Effector memory CD8-positive, alpha-beta T cell (primary cell): ENCODE results near the gene MCEMP1.

Experiments used
- ATAC-seq: fragments of 150-1000 bp; cut with Tn5 transposase; replicated peaks from 2 replicates; pipeline ENCODE4 v1.10.0; 2021; ENCODE audit warnings: mild to moderate bottlenecking, moderate library complexity
- DNase-seq, 3 experiments: peaks; one replicate each; pipeline ENCODE4 v3.0.0; 2021
- H3K27ac Mint-ChIP-seq, 2 donors: one replicate each; pipeline ENCODE4 v1.8.0; 2022; ENCODE audit warnings: mild to moderate bottlenecking in 2 of 2, mixed read lengths in 2 of 2, moderate library complexity in 2 of 2
- H3K27me3 Mint-ChIP-seq, 2 donors: one replicate each; pipeline ENCODE4 v1.8.0; 2022; ENCODE audit warnings: mixed read lengths in 2 of 2
- H3K36me3 Mint-ChIP-seq: one replicate; pipeline ENCODE4 v1.8.0; 2022; ENCODE audit warnings: mild to moderate bottlenecking, moderate library complexity, mixed read lengths; ENCODE audit not compliant: insufficient read depth
- H3K4me1 Mint-ChIP-seq, 2 donors: one replicate each; pipeline ENCODE4 v1.8.0; 2022; ENCODE audit warnings: low read depth in 2 of 2, mixed read lengths in 2 of 2
- H3K4me3 Mint-ChIP-seq, 2 donors: one replicate each; pipeline ENCODE4 v1.8.0; 2022; ENCODE audit warnings: mild to moderate bottlenecking in 2 of 2, mixed read lengths in 2 of 2, moderate library complexity in 2 of 2
- H3K9me3 Mint-ChIP-seq, 2 donors: one replicate each; pipeline ENCODE4 v1.8.0; 2022; ENCODE audit warnings: mixed read lengths in 2 of 2

MCEMP1 gene

DNA sequence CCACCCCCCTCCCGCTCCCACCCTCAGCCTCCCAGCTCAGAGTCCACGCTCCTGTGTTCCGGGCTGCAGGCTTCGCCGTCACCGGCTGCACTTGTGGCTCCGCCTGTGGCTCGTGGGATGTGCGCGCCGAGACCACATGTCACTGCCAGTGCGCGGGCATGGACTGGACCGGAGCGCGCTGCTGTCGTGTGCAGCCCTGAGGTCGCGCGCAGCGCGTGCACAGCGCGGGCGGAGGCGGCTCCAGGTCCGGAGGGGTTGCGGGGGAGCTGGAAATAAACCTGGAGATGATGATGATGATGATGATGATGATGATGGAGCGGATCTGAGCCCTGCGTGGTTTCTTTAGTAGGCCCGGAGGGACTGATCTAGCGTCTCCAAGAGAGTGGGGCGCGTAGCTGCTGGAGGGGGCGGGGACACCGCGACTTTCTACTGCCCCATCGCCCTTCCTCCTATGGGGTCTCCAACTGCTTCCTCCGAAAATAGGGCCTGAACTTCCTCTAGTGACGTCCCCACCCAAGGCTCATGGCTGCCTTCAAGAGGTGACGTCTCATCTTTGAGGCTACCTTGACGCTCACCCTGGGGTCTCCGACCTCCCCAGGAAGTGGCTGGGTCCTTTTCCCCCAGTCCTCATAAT lies 6.6 kb upstream of the MCEMP1 start:
- peak overlapping the region in 1 of 2 donors; percentile 19 for H3K4me3 Mint-ChIP-seq
- DNase-seq (no peak), ATAC-seq (peak; percentile 72)
- H3K9me3 Mint-ChIP-seq: no peaks in the 10 kb centered on the region
- H3K27ac Mint-ChIP-seq: no peak overlapping the region
- H3K36me3 Mint-ChIP-seq: peaks cover 7% of the 10 kb centered on the region
- H3K27me3 Mint-ChIP-seq: peaks cover 64 to 81% of the 10 kb centered on the region in 2 donors
- H3K4me1 Mint-ChIP-seq: peaks cover 5 to 11% of the 10 kb centered on the region in 2 donors

- Mint-ChIP-seq H3K27ac (peak overlapping the region in 1 of 2 donors; percentile 44), H3K9me3 (no peaks in the 10 kb centered on the region), H3K4me3 (peak overlapping the region in 1 of 2 donors; percentile 19), H3K27me3 (peaks cover 62 to 85% of the 10 kb centered on the region in 2 donors), H3K4me1 (peaks cover 5 to 11% of the 10 kb centered on the region in 2 donors), H3K36me3 (peaks cover 7% of the 10 kb centered on the region)
- ATAC-seq (peak; percentile 26), DNase-seq (no peak)
These were observed 6.1 kb upstream of the MCEMP1 start for GRCh38 chr19:7670790-7671189.

GRCh38 chr19:7672522-7672921 lies 4.4 kb upstream of the MCEMP1 start:
- Mint-ChIP-seq H3K9me3 (no peaks in the 10 kb centered on the region), H3K27ac (no peak overlapping the region), H3K36me3 (peaks cover 1% of the 10 kb centered on the region), H3K4me1 (peaks cover 5 to 19% of the 10 kb centered on the region in 2 donors), H3K27me3 (peaks cover 66 to 86% of the 10 kb centered on the region in 2 donors), H3K4me3 (no peak overlapping the region)
- ATAC-seq: no peak
- no peak for DNase-seq

GRCh38 chr19:7674010-7675005 lies 2.6 kb upstream of the MCEMP1 start:
- peaks cover 10 to 28% of the 10 kb centered on the region in 2 donors for H3K4me1 Mint-ChIP-seq
- peaks cover 3% of the 10 kb centered on the region for H3K36me3 Mint-ChIP-seq
- no peaks in the 10 kb centered on the region for H3K9me3 Mint-ChIP-seq
- no peak overlapping the region for H3K4me3 Mint-ChIP-seq
- ATAC-seq (no peak), DNase-seq (no peak)
- no peak overlapping the region for H3K27ac Mint-ChIP-seq
- H3K27me3 Mint-ChIP-seq: peaks cover 74 to 93% of the 10 kb centered on the region in 2 donors

DNA sequence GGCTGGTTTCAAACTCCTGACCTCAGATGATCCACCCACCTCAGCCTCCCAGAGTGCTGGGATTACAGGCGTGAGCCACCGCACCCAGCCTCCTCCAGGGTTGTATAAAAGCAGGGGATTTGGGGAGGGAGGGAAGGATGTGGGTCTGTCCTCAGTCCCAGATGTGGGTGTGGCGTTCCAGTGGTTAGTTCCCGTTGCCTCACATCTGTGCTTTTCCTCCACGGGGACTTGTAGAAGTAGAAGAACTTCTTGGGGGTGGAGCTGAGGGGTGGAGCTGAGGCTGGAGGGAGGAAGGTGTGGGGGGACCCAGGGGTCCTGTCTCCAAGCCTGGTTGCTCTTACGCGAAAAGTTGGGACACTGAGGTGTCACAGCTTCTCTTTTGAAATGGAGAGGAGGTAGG lies 514 bp upstream of the MCEMP1 start:
- H3K9me3 Mint-ChIP-seq: no peaks in the 10 kb centered on the region
- no peak for ATAC-seq
- H3K27me3 Mint-ChIP-seq: peaks cover 57 to 77% of the 10 kb centered on the region in 2 donors
- H3K4me3 Mint-ChIP-seq: peak overlapping the region in 1 of 2 donors; percentile 43
- DNase-seq: no peak
- H3K4me1 Mint-ChIP-seq: peaks cover 17 to 31% of the 10 kb centered on the region in 2 donors
- peaks cover 24% of the 10 kb centered on the region for H3K36me3 Mint-ChIP-seq
- no peak overlapping the region for H3K27ac Mint-ChIP-seq

DNA sequence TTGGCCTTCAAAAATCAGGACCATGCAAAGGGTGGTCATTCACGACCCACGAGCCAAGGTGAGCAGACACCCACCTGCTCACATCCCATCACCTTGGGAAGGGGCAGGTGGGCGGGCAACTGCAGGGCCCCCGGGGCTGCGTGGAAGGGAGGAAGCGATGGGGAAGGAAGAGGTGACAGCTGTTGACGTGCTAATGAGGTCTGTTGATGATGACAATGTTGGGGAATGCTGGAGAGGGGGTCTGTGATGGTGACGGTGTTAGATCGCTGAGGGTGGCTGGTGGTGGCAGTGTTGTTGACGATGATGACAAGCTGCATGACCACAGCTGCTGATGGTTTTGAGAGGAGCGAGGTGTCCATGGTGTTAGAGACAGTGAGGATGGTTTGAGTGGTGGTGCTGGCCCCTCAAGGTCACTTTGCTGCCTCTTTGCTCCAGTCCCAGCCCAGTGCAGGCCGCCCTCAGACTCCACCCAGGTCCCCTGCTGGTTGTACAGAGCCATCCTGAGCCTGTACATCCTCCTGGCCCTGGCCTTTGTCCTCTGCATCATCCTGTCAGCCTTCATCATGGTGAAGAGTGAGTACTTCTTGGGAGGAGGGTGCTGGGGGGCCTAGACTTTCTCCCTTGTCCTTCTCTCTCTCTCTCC lies 900 bp downstream of the MCEMP1 start:
- peak overlapping the region in 1 of 2 donors; percentile 57 for H3K27ac Mint-ChIP-seq
- peaks cover 49 to 63% of the 10 kb centered on the region in 2 donors for H3K27me3 Mint-ChIP-seq
- DNase-seq (no peak), ATAC-seq (no peak)
- H3K9me3 Mint-ChIP-seq: no peaks in the 10 kb centered on the region
- no peak overlapping the region for H3K4me3 Mint-ChIP-seq
- H3K4me1 Mint-ChIP-seq: peaks cover 27 to 40% of the 10 kb centered on the region in 2 donors
- H3K36me3 Mint-ChIP-seq: peaks cover 33% of the 10 kb centered on the region

DNA sequence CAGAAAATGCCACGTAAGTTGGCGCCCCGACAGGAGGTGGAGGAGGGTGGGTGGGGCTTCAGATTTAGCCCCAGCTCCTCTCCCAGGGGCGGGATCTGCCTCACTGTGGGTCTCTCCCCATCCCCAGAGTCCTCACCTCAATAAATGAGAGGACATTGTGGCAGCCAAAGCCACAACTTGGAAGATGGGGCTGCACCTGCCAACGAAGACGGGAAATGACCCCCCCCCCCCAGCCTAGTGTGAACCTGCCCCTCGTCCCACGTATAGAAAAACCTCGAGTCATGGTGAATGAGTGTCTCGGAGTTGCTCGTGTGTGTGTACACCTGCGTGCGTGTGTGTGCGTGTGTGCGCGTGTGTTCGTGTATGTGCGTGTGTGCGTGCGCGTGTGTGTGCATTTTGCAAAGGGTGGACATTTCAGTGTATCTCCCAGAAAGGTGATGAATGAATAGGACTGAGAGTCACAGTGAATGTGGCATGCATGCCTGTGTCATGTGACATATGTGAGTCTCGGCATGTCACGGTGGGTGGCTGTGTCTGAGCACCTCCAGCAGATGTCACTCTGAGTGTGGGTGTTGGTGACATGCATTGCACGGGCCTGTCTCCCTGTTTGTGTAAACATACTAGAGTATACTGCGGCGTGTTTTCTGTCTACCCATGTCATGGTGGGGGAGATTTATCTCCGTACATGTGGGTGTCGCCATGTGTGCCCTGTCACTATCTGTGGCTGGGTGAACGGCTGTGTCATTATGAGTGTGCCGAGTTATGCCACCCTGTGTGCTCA lies 2.3 kb downstream of the MCEMP1 start:
- H3K4me1 Mint-ChIP-seq: peaks cover 28 to 40% of the 10 kb centered on the region in 2 donors
- DNase-seq (peak; percentile 54 to 58 (median 56)), ATAC-seq (peak; percentile 65)
- H3K9me3 Mint-ChIP-seq: no peaks in the 10 kb centered on the region
- H3K27ac Mint-ChIP-seq: peak overlapping the region; percentile 28 to 67
- H3K4me3 Mint-ChIP-seq: peak overlapping the region; percentile 56 to 65
- H3K27me3 Mint-ChIP-seq: peaks cover 36 to 49% of the 10 kb centered on the region in 2 donors
- peaks cover 42% of the 10 kb centered on the region for H3K36me3 Mint-ChIP-seq

DNA sequence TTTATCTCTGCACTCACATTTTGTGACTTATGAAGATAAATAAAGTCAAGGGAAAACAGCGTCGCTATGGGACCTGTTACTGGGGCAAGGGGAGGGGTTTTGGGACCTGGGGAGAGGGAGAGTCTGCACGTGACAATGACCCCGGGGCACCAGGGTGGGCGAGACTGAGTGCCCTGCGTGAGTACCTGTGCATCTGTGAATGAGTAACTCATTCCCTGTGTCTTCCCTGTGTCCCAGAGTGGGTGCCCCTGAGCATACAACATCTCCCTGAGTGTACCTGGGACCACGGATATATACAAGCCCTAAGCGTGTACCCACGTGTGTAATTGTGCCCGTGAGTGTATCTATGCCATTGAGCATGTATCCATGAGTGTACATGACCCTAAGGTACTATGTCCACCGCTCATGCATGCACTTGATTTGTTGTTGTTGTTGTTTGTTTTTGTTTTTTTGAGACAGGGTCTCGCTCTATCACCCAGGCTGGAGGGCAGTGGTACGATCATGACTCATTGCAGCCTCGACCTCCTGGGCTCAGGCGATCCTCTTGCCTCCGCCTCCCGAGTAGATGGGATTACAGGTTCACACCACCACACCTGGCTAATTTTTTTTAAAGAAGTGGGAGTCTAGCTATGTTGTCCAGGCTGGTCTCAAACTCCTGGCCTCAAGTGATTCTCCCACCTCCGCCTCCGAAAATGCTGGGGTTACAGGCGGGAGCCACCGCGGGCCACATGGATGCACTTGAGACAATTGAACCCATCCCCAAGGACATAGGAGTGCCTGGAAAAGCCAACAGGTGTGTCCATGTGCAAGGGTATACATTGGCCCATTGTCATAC lies 3.1 kb downstream of the MCEMP1 start:
- no peaks in the 10 kb centered on the region for H3K9me3 Mint-ChIP-seq
- H3K27me3 Mint-ChIP-seq: peaks cover 31 to 45% of the 10 kb centered on the region in 2 donors
- peak overlapping the region; percentile 28 to 67 for H3K27ac Mint-ChIP-seq
- H3K4me3 Mint-ChIP-seq: peak overlapping the region; percentile 65 to 94
- DNase-seq (no peak), ATAC-seq (no peak)
- peaks cover 28 to 40% of the 10 kb centered on the region in 2 donors for H3K4me1 Mint-ChIP-seq
- H3K36me3 Mint-ChIP-seq: peaks cover 45% of the 10 kb centered on the region

- Mint-ChIP-seq H3K27ac (peak within 1 kb of the TSS; percentile 92 to 96), H3K27me3 (peaks cover 28 to 40% of the 10 kb centered on the region in 2 donors), H3K9me3 (no peaks in the 10 kb centered on the region), H3K4me1 (peaks cover 33 to 40% of the 10 kb centered on the region in 2 donors), H3K36me3 (peaks cover 48% of the 10 kb centered on the region), H3K4me3 (peak within 1 kb of the TSS; percentile 94 to 95)
- ATAC-seq (peak; percentile 68), DNase-seq (peak; percentile 80 to 89 (median 87))
These were observed 3.9 kb downstream of the MCEMP1 start, which contains the start of gene TRAPPC5 for GRCh38 chr19:7680606-7681339. Gene TRAPPC5 (plus strand): TSS chr19:7680833. CDS start chr19:7682254, 1,421 bp downstream.

- ATAC-seq (peak; percentile 55), DNase-seq (peak; percentile 76 to 84 (median 78))
- peaks cover 20 to 32% of the 10 kb centered on the region in 2 donors for H3K27me3 Mint-ChIP-seq
- peaks cover 33 to 38% of the 10 kb centered on the region in 2 donors for H3K4me1 Mint-ChIP-seq
- H3K36me3 Mint-ChIP-seq: peaks cover 50% of the 10 kb centered on the region
- peak overlapping the region; percentile 92 to 96 for H3K27ac Mint-ChIP-seq
- H3K9me3 Mint-ChIP-seq: no peaks in the 10 kb centered on the region
- peak overlapping the region; percentile 94 to 95 for H3K4me3 Mint-ChIP-seq
These were observed 4.7 kb downstream of the MCEMP1 start for GRCh38 chr19:7681340-7682174.
